Activated CD4-positive, alpha-beta T cell treated with anti-CD3 and anti-CD28 coated beads, Interleukin-2, amount 10 ng/mL, durations not matched to agents 24 days and 14 days (primary cell): ENCODE data around the gene SAMD11. TPM values are rescaled to one million over a fixed set of nuclear protein-coding genes. Genes with fewer than 3 reads are reported as not detected.
"Not testable (repeated sequence)": the region's sequence is repeated elsewhere in the genome, so short reads cannot be mapped to it uniquely, and the experiment has no call there.

Experiments
- DNase-seq: peaks from one replicate; pipeline ENCODE4 v3.0.0; 2022
- H3K27ac Mint-ChIP-seq: one replicate; pipeline ENCODE4 v1.8.0; 2022; ENCODE audit warnings: mild to moderate bottlenecking, mixed read lengths
- H3K27me3 Mint-ChIP-seq: one replicate; pipeline ENCODE4 v1.8.0; 2022; ENCODE audit warnings: mixed read lengths
- H3K36me3 Mint-ChIP-seq: one replicate; pipeline ENCODE4 v1.8.0; 2022; ENCODE audit warnings: low read depth, mild to moderate bottlenecking, mixed read lengths
- H3K4me1 Mint-ChIP-seq: one replicate; pipeline ENCODE4 v1.8.0; 2021; ENCODE audit warnings: mixed read lengths
- H3K4me3 Mint-ChIP-seq: one replicate; pipeline ENCODE4 v1.8.0; 2022; ENCODE audit warnings: mild to moderate bottlenecking, moderate library complexity, mixed read lengths
- H3K9me3 Mint-ChIP-seq: one replicate; pipeline ENCODE4 v1.8.0; 2021; ENCODE audit warnings: mixed read lengths
- intact Hi-C: fragments of 100-400 bp; cut with micrococcal nuclease; formaldehyde crosslinking; loops from one replicate; pipeline ENCODE4 v1.15.1; 2023
- total RNA-seq: library from RNA; stranded (reverse); gene quantifications from 2 replicates; pipeline ENCODE4 v1.2.3, GENCODE V29; 2022

The SAMD11 gene
- total RNA-seq, 1 donor from 2014 or later: not detected

DNA sequence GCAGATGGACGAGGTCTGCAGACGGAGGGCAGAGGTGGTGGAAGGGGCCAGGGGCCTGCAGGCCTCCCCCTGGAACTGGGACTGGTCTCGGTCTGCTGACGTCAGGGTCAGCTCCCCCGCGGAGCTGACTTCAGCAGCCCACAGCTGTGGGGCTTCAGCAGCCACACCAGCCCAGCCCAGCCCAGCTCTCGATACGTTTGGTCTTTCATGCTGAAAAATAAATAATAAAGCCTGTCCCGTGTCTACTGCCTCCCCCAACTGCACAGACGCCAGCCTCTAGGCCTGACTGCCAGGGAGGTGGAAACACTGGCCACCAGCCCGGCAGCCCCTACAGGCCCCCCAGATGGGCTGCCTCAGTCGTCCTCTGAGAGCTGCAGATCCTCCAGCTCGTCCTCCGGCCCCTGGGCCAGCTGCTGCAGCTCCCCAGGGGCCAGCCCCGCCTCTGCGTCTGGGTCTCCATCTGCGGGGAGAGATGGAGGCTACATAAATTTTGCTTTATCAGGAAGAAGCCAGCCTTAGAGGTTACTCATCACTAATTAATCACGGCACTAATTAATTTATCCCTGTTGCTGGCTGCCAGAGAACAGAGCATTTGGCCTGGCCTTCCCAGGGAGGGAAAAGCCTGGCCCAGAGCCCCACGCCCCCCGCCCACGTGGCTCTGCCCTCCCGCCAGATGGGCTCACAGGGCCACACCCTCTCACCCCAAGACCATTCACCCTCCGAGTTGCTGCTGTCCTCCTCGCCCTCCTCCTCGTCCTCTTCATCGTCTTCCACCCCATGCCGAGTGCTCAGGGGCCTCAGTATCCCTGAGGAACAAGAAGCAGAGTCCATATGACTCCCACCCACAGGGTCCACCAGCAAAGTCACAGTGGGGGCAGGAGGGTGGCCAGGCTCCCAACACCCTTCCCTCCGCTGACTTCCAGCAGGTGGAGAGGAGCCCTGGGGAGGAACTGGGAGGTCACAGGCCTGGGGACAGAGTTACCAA lies 20.9 kb downstream of the SAMD11 start:
- peaks cover 35% of the 10 kb centered on the region for H3K36me3 Mint-ChIP-seq
- no peak overlapping the region for H3K4me3 Mint-ChIP-seq
- no peaks in the 10 kb centered on the region for H3K9me3 Mint-ChIP-seq
- intact Hi-C loops: no loop called here
- no peak for DNase-seq
- H3K27ac Mint-ChIP-seq: no peak overlapping the region
- peaks cover 7% of the 10 kb centered on the region for H3K4me1 Mint-ChIP-seq
- H3K27me3 Mint-ChIP-seq: peaks cover 11% of the 10 kb centered on the region

DNA sequence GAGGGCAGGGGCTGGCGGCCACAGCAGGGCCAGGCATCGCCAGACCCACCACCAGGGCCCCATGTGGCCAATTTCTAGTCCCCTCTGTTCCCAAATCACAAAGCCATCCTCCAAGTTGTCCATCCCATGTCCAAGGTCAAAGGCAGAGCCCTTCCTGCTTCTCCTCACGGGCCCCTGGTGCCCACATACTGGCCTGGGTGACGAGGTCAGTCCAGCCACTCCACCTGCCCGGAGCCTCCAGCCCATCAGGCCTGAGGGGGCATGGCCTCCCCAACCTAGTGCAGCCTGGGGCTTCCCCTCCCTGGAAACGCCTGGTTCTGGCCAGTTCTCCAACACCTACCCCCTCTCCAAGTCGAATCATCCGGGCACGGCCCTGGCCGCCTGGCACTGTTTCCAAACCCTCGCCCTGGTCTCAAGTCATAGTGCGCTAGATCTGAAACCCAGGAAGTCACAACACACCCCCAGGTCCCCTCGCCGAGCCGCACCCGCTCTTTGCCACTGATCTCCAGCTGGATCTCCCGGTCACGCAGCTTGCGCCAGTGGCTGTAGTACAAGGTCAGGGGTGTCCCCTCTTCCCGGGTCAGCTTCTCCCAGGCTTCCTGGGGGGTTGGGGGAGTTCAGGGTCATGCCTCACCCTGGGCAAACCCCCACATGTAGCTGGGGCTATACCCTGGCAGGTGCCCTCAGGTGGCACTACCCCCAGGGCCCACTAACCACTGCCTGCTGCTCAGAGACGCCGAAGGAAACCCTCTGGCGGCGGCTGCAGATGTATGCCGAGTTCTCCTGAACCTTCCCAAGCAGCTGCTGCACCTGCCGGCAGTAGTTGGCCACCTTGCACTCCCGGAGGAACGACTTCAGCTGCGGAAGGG lies 22.2 kb downstream of the SAMD11 start:
- Mint-ChIP-seq H3K36me3 (peaks cover 46% of the 10 kb centered on the region), H3K9me3 (no peaks in the 10 kb centered on the region), H3K27ac (no peak overlapping the region), H3K4me3 (no peak overlapping the region), H3K4me1 (peaks cover 5% of the 10 kb centered on the region), H3K27me3 (peaks cover 8% of the 10 kb centered on the region)
- intact Hi-C loops: no loop called here
- DNase-seq: no peak

DNA sequence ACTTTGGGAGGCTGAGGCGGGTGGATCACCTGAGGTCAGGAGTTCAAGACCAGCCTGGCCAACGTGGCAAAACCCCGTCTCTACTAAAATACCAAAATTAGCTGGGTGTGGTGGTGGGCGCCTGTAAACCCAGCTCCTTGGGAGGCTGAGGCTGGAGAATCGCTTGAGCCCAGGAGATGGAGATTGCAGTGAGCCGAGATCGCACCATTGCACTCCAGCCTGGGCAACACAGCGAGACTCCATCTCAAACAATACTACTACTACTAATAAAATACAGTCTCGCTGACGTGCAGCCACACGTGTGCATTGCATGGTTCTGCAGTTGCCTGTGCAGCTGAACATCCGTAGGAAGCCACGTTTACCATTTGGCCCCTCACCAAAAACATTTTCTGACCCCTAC lies 23.1 kb downstream of the SAMD11 start:
- H3K9me3 Mint-ChIP-seq, H3K4me1 Mint-ChIP-seq, H3K27me3 Mint-ChIP-seq, intact Hi-C loops, H3K27ac Mint-ChIP-seq, DNase-seq, H3K4me3 Mint-ChIP-seq: not testable (repeated sequence)
- H3K36me3 Mint-ChIP-seq: peaks cover 53% of the 10 kb centered on the region

DNA sequence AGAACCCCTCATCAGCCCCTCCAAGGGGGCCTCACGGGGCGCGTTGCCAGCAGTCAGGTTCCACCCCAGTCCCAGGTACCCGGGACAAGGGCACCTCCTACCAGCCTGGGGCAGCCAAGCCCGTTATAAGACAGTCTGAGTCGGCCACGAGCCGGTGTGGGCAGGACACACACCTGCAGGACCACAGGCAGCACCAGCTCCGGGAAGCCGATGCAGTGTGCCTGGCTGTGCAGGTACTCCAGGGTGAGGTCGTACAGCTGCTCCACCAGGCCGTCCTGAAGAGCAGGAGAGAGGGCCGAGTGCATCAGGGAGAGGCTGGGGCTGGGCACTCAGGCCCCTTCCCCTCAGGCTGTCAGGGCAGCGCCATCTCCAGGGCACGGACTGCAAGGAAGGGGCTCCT lies 24.2 kb downstream of the SAMD11 start:
- Mint-ChIP-seq H3K4me3 (no peak overlapping the region), H3K27ac (no peak overlapping the region), H3K36me3 (peaks cover 57% of the 10 kb centered on the region), H3K27me3 (peaks cover 4% of the 10 kb centered on the region), H3K9me3 (no peaks in the 10 kb centered on the region), H3K4me1 (peaks cover 4% of the 10 kb centered on the region)
- intact Hi-C loops: no loop called here
- DNase-seq: no peak

DNA sequence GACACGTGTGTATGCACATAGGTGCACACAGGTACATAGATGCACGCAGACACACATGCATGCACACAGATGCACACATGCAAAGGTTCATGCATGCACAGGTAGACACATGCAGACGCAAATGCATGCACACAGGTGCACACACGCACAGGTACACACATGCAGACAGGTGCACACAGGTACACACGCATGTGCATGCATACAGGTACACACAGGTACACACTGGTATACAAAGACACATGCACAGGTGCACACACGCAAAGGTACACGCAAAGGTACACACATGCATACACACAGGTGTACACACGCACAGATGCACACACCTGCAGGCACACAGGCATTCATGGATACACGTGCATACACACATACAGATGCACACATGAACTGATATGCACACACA lies 26.5 kb downstream of the SAMD11 start:
- no peak for DNase-seq
- intact Hi-C loops: no loop called here
- no peaks in the 10 kb centered on the region for H3K9me3 Mint-ChIP-seq
- peaks cover 7% of the 10 kb centered on the region for H3K4me1 Mint-ChIP-seq
- H3K4me3 Mint-ChIP-seq: no peak overlapping the region
- no peak overlapping the region for H3K27ac Mint-ChIP-seq
- peaks cover 65% of the 10 kb centered on the region for H3K36me3 Mint-ChIP-seq
- no peaks in the 10 kb centered on the region for H3K27me3 Mint-ChIP-seq

DNA sequence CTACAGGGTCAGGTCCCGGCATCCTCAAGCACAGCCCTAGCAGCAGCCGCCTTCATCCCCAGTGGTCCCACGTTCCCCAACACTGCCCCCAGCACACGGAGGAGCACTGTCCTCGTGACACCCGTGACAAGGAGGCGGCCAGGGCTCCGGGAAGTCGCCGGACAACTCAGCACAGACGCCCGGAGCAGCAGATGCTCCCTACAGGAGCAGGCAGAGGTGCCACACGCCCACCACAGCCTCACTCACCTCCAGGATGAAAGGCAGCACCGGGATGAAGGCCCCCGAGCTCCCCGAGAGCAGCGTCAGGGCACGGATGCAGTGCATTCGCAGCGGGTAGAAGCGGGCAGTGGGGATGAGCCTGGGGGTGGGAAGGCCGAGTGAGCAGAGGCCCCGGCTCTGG lies 27.2 kb downstream of the SAMD11 start:
- Mint-ChIP-seq H3K36me3 (peaks cover 63% of the 10 kb centered on the region), H3K4me1 (peaks cover 7% of the 10 kb centered on the region), H3K27ac (no peak overlapping the region), H3K27me3 (no peaks in the 10 kb centered on the region), H3K4me3 (no peak overlapping the region), H3K9me3 (no peaks in the 10 kb centered on the region)
- intact Hi-C loops: no loop called here
- DNase-seq: no peak

DNA sequence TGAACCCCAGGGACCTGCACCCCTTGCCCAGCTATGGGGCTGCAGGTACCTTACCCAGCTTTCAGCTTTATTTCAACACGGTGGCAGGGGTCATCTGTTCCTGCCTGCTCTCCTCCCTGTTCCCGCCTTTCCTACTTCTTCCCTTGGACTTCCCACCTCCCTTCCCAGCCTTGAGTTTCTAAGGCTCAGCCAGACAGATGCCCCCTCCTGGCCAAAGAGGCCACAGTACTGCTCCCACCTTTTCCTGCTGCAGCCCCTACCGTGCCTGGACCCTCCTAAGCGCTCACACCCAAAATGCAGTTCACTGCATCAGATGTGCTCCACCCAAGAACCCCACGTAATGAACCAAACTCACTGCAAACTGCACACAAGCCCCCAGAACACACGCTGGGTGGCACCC lies 27.6 kb downstream of the SAMD11 start:
- intact Hi-C loops: no loop called here
- Mint-ChIP-seq H3K4me1 (peaks cover 7% of the 10 kb centered on the region), H3K27me3 (no peaks in the 10 kb centered on the region), H3K9me3 (no peaks in the 10 kb centered on the region), H3K4me3 (no peak overlapping the region), H3K27ac (no peak overlapping the region), H3K36me3 (peaks cover 65% of the 10 kb centered on the region)
- no peak for DNase-seq

DNA sequence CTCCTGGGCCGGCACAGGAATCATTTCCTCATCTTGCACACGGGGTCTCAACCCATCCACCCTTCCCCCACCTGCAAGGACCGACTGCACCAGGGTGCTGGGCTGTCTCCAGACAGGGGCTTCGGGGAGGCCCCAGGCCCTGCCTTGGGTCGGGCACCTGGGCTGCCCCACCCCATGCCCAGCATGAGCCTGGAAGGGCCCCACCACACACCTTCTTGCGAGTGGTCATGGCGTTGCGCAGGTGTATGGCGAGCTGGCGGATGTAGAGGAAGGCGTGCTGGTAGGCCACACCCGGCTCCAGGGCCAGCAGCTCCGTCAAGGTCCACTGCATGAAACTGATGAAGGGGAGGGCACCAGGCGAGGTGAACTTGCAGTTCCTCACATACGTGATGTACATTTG lies 28.5 kb downstream of the SAMD11 start:
- intact Hi-C loops: no loop called here
- Mint-ChIP-seq H3K27ac (no peak overlapping the region), H3K27me3 (no peaks in the 10 kb centered on the region), H3K4me1 (peaks cover 7% of the 10 kb centered on the region), H3K36me3 (peaks cover 62% of the 10 kb centered on the region), H3K4me3 (no peak overlapping the region), H3K9me3 (no peaks in the 10 kb centered on the region)
- no peak for DNase-seq

DNA sequence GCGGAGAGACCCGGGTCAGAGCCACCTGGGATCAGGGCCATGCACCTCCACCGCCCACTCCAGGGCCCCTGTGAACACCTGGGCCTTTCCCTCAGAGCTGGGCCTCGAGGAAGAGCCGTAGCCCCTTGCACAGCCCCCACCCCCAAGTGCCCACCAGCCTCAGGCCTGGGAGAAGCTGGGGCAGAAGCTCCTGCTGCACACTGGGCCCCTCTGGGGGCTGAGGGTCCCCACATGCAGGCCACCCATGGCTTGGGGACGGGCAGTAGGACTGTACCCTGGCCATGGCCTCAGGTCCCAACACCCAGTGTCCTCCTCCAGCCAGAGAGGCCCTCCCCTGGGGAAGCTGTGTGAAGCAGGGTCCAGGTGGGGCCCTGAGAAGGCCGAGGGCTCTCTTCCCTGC lies 28.9 kb downstream of the SAMD11 start:
- DNase-seq: no peak
- no peak overlapping the region for H3K27ac Mint-ChIP-seq
- H3K27me3 Mint-ChIP-seq: no peaks in the 10 kb centered on the region
- intact Hi-C loops: no loop called here
- H3K9me3 Mint-ChIP-seq: no peaks in the 10 kb centered on the region
- peaks cover 64% of the 10 kb centered on the region for H3K36me3 Mint-ChIP-seq
- no peak overlapping the region for H3K4me3 Mint-ChIP-seq
- H3K4me1 Mint-ChIP-seq: peaks cover 11% of the 10 kb centered on the region

DNA sequence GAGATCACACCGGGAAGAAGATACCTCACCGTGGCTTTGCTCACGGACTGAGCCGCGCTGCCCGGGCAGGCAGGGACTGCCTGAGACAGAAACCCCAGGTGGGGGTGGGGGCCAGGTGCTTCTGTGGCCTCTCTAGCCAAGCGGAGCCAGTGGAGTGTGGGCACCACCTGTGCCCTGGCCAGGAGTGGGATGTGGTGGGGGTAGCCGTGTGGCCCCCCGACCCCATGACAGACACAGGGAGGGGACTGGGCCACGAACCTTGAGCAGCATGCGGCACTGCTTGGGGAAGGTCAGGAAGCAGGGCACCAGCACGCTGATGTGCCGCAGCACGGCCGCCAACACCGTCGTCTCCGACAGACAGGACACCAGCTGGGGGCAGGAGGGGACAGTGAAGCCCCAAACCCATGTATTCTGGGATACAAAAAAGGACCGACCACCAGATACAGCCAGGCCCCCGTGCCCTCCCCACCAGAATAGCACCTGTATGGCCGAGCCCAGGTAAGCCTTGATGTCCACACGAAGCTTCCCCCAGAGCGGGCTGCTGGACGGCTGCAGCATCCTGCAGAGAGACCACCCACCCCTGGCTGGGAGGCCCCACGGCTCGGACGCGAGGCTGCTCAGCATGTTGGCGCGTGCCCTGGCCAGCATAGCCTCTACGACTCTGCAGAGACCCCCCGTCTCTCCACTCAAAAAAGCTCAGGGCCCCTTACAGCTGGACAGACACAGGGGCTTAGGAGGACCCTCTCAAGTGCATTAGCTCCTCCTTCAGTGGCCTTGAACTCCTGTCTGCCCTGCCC lies 30.0 kb downstream of the SAMD11 start:
- Mint-ChIP-seq H3K36me3 (peaks cover 64% of the 10 kb centered on the region), H3K27ac (no peak overlapping the region), H3K4me3 (no peak overlapping the region), H3K4me1 (peaks cover 17% of the 10 kb centered on the region), H3K27me3 (no peaks in the 10 kb centered on the region), H3K9me3 (no peaks in the 10 kb centered on the region)
- no peak for DNase-seq
- intact Hi-C loops: no loop called here

DNA sequence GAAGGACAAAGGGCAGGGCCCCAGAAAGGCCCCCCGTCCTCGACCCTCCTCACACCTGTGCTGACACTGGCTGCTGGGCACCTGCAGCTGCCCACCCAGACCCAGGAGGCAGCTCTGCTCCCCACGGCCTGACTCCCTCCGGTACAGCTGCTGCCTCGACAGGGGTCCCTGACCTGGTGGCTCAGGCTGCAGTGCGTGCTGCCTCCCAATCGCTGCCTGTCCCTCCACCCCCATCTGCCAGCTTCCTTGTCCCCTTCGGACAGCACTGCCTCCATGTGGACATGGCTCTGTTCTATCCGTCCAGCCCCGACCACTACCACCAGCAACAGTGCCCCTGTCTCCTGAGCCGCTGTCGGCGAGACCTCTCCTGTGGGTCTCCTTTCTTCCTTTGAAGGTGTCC lies 31.2 kb downstream of the SAMD11 start:
- Mint-ChIP-seq H3K4me3 (no peak overlapping the region), H3K4me1 (peaks cover 20% of the 10 kb centered on the region), H3K36me3 (peaks cover 56% of the 10 kb centered on the region), H3K27me3 (no peaks in the 10 kb centered on the region), H3K9me3 (no peaks in the 10 kb centered on the region), H3K27ac (no peak overlapping the region)
- intact Hi-C loops: no loop called here
- no peak for DNase-seq

DNA sequence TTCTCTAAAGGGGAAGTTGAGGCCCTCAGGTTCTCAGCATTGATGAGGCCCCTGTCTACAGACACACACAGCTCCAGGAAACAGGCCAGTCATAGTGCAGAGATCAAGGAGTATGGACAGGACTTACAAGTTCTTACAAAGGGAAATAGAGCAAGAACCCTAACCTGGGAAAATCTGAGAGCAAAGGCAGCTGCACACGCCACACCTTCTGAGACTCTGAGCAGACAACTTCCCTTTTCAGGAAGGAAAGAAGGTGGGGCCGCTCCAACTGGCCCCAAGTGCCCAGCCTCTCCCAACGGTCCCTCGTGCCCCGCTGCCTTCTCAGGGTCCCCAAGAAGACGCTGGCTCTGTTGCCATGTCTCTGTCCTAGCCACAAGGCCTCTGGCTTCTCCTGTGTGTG lies 31.8 kb downstream of the SAMD11 start:
- no peak overlapping the region for H3K27ac Mint-ChIP-seq
- H3K4me3 Mint-ChIP-seq: no peak overlapping the region
- peaks cover 50% of the 10 kb centered on the region for H3K36me3 Mint-ChIP-seq
- no peaks in the 10 kb centered on the region for H3K9me3 Mint-ChIP-seq
- H3K27me3 Mint-ChIP-seq: no peaks in the 10 kb centered on the region
- no peak for DNase-seq
- H3K4me1 Mint-ChIP-seq: peaks cover 19% of the 10 kb centered on the region
- intact Hi-C loops: no loop called here

DNA sequence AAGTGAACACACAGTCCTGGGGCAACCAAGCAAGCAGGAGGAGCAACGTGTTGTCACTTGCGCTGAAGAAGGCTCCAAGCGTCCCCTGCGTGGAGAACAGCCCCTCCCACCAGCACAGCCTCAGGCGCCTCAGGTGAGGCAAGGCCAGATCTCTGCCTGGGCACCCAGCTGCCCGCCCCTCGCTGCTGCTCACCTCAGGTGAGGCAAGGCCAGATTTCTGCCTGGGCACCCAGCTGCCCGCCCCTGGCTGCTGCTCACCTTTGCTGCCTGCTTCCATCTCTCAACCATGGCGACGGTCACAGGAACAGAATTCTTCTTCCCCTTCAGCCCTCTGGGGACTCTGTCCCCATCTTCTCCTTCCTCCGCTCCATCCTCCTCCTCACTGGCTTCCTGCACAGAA lies 32.9 kb downstream of the SAMD11 start:
- intact Hi-C loops: no loop called here
- Mint-ChIP-seq H3K36me3 (peaks cover 42% of the 10 kb centered on the region), H3K4me1 (peaks cover 16% of the 10 kb centered on the region), H3K9me3 (no peaks in the 10 kb centered on the region), H3K27me3 (no peaks in the 10 kb centered on the region), H3K4me3 (no peak overlapping the region), H3K27ac (no peak overlapping the region)
- no peak for DNase-seq
